ENCODE data around the gene OGFR.

DNA sequence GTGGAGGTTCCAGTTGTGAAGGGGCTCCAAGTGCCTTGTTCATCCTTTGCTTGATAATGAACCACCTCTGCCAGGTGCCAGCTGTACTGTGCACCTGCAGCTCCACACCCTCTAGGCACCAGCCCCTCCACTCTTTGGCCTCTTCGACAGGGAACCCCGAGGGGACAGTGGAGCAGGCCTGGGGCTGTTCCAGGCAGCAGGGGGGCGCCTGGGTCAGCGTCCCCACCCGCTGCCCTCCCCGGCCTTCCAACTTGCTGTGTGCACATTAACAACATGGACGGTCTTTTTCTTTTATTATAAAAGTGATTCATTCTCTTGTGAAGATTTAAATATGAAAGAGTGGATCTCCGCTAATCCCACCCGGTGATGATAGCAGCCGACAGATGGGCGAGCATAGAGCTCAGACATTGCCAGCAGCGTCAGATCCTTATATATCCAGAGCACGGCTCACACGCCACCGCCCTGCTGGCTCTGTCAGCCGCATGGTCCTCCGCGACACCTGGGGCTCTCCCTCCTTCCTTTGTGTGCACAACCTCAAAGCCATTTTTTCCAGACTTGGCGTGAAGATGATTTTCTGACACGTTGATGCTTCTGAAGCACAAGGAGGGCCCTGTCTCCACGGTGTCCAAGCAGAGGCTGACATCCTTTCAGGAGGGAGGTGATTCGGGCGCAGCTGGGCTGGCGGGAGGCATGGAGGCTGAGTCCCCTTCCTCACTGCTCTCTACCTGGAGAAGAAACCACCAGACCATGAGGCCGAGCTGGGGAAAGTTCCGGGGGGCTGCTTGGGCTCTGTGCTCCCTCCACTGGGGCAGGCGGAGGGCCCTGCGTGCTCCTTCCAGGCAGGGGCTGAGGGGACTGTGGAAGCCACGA lies 30.6 kb upstream of the OGFR start:
- no peak for TF ChIP-seq POLR2AphosphoS5 (IDR thresholded peaks at IDR 0.05; ENCODE audit: low read depth, low read length)
- TF ChIP-seq, protein P1, sequence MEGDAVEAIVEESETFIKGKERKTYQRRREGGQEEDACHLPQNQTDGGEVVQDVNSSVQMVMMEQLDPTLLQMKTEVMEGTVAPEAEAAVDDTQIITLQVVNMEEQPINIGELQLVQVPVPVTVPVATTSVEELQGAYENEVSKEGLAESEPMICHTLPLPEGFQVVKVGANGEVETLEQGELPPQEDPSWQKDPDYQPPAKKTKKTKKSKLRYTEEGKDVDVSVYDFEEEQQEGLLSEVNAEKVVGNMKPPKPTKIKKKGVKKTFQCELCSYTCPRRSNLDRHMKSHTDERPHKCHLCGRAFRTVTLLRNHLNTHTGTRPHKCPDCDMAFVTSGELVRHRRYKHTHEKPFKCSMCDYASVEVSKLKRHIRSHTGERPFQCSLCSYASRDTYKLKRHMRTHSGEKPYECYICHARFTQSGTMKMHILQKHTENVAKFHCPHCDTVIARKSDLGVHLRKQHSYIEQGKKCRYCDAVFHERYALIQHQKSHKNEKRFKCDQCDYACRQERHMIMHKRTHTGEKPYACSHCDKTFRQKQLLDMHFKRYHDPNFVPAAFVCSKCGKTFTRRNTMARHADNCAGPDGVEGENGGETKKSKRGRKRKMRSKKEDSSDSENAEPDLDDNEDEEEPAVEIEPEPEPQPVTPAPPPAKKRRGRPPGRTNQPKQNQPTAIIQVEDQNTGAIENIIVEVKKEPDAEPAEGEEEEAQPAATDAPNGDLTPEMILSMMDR (IDR thresholded peaks at IDR 0.05): no peak
- no peak for TF ChIP-seq TCF7L2 (IDR thresholded peaks at IDR 0.05; ENCODE audit: low read depth, low read length)
- TF ChIP-seq, protein P2, sequence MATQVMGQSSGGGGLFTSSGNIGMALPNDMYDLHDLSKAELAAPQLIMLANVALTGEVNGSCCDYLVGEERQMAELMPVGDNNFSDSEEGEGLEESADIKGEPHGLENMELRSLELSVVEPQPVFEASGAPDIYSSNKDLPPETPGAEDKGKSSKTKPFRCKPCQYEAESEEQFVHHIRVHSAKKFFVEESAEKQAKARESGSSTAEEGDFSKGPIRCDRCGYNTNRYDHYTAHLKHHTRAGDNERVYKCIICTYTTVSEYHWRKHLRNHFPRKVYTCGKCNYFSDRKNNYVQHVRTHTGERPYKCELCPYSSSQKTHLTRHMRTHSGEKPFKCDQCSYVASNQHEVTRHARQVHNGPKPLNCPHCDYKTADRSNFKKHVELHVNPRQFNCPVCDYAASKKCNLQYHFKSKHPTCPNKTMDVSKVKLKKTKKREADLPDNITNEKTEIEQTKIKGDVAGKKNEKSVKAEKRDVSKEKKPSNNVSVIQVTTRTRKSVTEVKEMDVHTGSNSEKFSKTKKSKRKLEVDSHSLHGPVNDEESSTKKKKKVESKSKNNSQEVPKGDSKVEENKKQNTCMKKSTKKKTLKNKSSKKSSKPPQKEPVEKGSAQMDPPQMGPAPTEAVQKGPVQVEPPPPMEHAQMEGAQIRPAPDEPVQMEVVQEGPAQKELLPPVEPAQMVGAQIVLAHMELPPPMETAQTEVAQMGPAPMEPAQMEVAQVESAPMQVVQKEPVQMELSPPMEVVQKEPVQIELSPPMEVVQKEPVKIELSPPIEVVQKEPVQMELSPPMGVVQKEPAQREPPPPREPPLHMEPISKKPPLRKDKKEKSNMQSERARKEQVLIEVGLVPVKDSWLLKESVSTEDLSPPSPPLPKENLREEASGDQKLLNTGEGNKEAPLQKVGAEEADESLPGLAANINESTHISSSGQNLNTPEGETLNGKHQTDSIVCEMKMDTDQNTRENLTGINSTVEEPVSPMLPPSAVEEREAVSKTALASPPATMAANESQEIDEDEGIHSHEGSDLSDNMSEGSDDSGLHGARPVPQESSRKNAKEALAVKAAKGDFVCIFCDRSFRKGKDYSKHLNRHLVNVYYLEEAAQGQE (IDR thresholded peaks at IDR 0.05; ENCODE audit: insufficient read depth in 1 of 2, low read depth in 2 of 2, low read length in 1 of 2): no peak
- TF ChIP-seq SIN3A (IDR thresholded peaks at IDR 0.05; ENCODE audit: borderline replicate concordance, insufficient read depth, low read depth, low read length): no peak
